HTERT RPE-1 (cell line): ENCODE data around the gene HOXD12.

Source experiments
- in situ Hi-C: fragments of 300-500 bp; cut with MboI; formaldehyde crosslinking; loops from 4 replicates; pipeline ENCODE4 v1.14.3; 2020; ENCODE audit warnings: low sequenced_read_pairs

The HOXD12 gene

GRCh38 chr2:176117162-176117822 is 17.7 kb downstream of the HOXD12 start:
- in situ Hi-C loops = no loop called here

- in situ Hi-C loops = no loop called here
Observed at GRCh38 chr2:176117823-176118371, 18.3 kb downstream of the HOXD12 start.

GRCh38 chr2:176118601-176119339 is 19.2 kb downstream of the HOXD12 start:
- in situ Hi-C loops = no loop called here

- in situ Hi-C loops = no loop called here
Observed at GRCh38 chr2:176120364-176121189, 21.0 kb downstream of the HOXD12 start.

GRCh38 chr2:176121190-176122051 is 21.8 kb downstream of the HOXD12 start:
- in situ Hi-C loops = no loop called here

- in situ Hi-C loops = no loop called here
Observed at GRCh38 chr2:176122052-176122682, 22.6 kb downstream of the HOXD12 start.

- in situ Hi-C loops = no loop called here
Observed at GRCh38 chr2:176122683-176123410, 23.3 kb downstream of the HOXD12 start, which contains the start of gene HOXD9. HOXD9 (plus strand) TSS chr2:176122719; CDS start chr2:176122769, 50 bp downstream.

GRCh38 chr2:176123411-176124109 is 24.0 kb downstream of the HOXD12 start:
- in situ Hi-C loops = no loop called here

- in situ Hi-C loops = no loop called here
Observed at GRCh38 chr2:176124110-176124946, 24.7 kb downstream of the HOXD12 start.

- in situ Hi-C loops = loop anchor here (25.0 kb wide), 1 partner anchor 512 kb away; no protein-coding TSS in a partner anchor
Observed at GRCh38 chr2:176124947-176125771, 25.6 kb downstream of the HOXD12 start.

- in situ Hi-C loops = loop anchor here (25.0 kb wide), 1 partner anchor 512 kb away; no protein-coding TSS in a partner anchor
Observed at GRCh38 chr2:176125772-176126054, 26.1 kb downstream of the HOXD12 start.

GRCh38 chr2:176126929-176127773 is 27.6 kb downstream of the HOXD12 start:
- in situ Hi-C loops = loop anchor here (25.0 kb wide), 1 partner anchor 510 kb away; no protein-coding TSS in a partner anchor

- in situ Hi-C loops = loop anchor here (25.0 kb wide), 1 partner anchor 510 kb away; no protein-coding TSS in a partner anchor
Observed at GRCh38 chr2:176127774-176128072, 28.1 kb downstream of the HOXD12 start.

GRCh38 chr2:176128172-176128981 is 28.8 kb downstream of the HOXD12 start:
- in situ Hi-C loops = loop anchor here (25.0 kb wide), 1 partner anchor 509 kb away; no protein-coding TSS in a partner anchor
